Measurements from ENCODE around the gene RALGPS2.
"Not testable (repeated sequence)": the region's sequence is repeated elsewhere in the genome, so short reads cannot be mapped to it uniquely, and the experiment has no call there.

RALGPS2 gene

DNA sequence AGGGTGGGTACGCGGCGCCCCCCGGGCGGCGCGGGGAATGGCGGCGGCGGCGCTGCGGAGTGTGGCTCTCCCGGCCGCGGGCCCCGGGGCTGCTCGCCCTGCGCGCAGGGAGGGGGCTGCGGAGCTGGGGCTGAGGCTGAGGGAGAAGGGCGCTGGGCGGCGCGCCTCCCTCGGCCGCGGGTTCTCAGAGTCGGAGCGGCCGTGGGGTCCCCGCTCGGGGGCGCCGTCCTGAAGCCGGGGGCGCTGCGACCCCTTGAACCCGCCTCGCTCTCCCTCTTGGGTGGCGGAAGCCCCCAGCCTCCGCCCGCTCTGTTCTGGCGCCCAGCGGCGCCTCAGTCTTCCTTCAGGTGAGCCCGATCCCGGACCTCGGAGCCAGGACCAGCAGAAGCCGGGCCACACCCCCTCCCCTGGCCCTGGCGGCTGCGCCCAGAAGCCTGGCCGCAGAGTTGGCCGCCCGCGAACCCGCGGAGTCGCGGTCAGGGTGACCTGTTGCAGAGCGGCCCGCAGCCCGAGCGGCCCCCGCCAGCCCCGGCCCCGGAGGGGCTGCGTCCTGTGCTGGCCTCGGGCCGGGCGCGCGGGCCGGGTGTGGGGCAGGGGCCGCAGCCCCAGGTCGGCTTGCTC lies 532 bp downstream of the RALGPS2 start:
- DNase-seq, result peak; percentile 72 to 86 (median 72)

GRCh38 chr1:178726087-178726517 lies 1.1 kb downstream of the RALGPS2 start:
- peak; percentile 74 to 91 (median 90) for DNase-seq

GRCh38 chr1:178726545-178726944 lies 1.5 kb downstream of the RALGPS2 start:
- peak in 2 of 3 experiments; percentile 31 to 51 for DNase-seq

- DNase-seq, result no peak
These were observed 2.2 kb downstream of the RALGPS2 start for GRCh38 chr1:178727014-178727895.

DNA sequence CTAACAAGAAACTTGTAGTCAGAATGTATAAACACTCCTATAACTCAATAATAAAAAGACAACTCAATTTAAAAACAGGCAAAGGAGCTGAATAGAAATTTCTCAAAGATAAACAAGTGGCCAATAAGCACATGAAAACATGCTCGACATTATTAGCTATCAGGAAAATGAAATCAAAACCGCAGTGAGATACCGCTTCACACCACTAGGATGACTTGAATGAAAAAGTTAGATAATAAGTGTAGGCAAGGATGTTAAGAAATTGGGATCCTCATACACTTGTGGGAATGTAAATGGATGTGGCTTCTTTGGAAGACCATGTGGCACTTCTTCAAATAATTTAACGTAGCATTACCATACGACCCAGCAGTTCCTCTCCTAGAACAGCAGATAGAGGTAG lies 8.9 kb downstream of the RALGPS2 start:
- DNase-seq, result no peak

DNA sequence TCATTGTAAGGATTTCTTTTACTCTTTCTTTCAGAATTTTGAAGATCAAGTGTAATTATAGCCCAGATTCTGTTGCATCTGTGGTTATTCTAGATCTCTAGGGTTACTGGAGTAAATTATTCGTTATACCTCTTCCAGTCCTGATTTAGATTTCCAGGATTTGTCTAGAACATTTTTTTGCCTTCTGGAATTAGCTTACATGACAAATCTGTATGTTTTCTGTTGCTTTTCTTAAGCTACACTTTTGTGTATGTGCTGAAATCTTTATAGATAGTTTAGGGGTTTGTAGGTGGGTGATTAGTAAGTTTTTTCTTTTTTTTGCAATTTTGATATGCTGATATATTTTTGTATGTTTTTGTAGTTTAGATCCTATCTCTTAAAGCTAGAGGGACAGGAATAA lies 13.7 kb downstream of the RALGPS2 start:
- DNase-seq, result no peak

DNA sequence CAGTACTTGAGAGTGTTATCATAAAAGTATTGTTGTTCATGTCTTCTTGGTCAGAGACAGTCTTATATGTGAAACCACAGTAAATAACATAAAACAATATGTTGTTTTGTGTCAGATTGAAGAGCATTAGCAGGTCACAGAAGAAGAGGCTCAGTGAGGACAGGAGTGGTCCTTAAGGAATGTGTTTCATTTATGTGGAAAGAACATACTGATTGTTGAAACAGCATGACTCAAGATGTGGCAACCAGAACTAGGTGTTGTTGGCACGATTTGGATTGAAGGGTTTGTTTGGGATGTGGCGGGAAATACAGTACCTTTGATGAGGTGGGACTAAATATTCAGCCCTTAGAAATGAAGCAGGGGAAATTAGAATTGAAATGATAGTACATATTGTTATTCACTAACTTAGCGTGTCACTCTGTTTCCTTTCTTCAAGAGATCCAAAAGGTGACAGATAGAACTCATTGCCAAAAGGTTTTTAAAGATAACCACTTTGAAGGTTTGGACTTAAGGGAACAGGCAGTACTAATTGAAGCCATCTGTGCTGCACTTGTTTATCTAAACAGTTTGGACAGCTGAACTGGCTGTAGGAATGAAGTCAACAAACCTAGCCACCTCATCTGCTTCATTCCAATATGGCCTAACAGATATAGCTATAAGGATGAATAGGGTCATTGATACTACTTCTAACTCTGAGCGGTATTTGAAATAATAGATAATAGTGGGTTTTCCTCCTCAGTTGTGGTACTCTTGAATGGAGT lies 14.4 kb downstream of the RALGPS2 start:
- DNase-seq, result no peak

- no peak for DNase-seq
These were observed 15.4 kb downstream of the RALGPS2 start for GRCh38 chr1:178740491-178740890.

DNA sequence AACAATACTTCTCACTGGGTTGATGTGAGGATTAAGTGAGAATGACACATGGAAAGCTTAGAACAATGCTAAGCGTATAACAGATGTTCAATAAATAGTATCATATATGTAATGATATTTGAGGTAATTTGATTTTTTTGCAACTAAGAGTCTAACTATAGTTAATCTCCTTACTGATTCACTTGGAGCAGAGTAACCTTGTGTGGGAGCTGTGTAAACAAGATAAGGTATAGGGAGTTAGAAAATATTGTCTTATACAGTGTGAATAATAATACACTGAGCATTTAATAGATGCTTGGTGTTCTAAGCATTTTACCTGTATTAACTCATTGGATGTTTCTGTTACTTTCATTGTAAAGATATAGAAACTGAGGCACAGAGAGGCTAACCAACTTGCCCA lies 15.9 kb downstream of the RALGPS2 start:
- DNase-seq, result no peak

GRCh38 chr1:178743801-178744200 lies 18.8 kb downstream of the RALGPS2 start:
- no peak for DNase-seq

- DNase-seq, result no peak
These were observed 20.2 kb downstream of the RALGPS2 start for GRCh38 chr1:178745260-178745659.

- no peak for DNase-seq
These were observed 21.3 kb downstream of the RALGPS2 start for GRCh38 chr1:178746345-178746744.

DNA sequence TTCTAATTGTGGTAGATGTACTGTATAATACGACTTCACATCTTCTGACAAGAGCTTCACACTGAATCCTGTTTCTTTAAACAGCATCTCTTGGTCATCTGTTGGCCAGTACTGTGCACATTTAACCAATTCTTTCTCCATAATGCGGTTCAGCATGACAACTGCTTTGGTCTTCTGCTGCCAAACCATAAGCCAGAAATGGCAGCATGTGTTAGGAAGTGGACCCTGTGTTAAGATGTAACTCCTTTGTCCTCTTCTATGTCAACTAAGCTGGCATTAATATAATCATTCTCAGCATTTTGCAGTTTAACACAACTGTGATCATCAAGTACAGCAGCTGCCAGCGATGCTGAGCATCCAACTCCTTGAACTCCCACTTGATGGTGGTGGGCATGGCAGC lies 22.3 kb downstream of the RALGPS2 start:
- not testable (repeated sequence) for DNase-seq

DNA sequence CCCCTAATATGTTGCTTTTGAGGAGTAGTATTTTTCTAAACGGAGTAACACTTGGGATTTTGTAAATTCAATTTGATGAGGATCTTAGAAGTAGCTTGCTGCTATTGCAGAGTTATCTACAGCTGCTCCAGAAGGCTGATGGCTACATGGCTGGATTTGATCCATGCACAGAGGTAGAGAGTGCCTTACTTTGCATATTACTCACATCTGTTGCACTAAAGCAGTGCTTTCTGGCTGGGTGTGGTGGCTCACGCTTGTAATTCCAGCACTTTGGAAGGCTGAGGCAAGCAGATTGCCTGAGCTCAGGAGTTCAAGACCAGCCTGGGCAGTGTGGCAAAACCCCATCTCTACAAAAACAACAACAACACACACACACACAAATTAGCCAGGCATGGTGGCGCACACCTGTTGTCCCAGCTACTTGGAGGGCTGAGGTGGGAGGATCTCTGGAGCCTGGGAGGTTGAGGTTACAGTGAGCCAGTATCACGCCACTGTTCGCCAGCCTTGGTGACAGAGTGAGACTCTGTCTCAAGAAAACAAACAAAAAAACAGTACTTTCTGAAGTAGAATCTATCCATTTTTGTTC lies 24.6 kb downstream of the RALGPS2 start:
- DNase-seq, result no peak

DNA sequence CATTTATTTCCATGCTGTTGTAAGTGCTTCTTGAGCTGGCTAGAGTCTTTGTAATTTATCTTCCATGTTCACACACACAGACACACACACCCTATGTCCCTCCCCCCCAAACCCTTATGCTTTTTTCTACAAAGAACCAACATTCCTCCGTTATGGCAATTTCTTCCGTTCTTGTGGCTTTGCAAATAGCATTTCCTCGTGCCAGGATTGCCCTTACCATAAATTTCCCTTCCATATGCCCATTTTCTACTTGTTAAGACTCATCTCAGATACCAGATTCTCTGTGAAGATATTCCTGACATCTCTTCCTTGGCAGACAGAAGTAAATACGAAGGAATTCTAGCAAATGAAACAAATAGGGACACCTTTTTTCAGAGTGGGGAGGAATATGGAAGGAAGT lies 26.0 kb downstream of the RALGPS2 start:
- no peak for DNase-seq

GRCh38 chr1:178752891-178753290 lies 27.8 kb downstream of the RALGPS2 start:
- DNase-seq, result no peak

- DNase-seq, result not testable (repeated sequence)
These were observed 29.7 kb downstream of the RALGPS2 start for GRCh38 chr1:178754655-178755256.

GRCh38 chr1:178768423-178768822 lies 43.4 kb downstream of the RALGPS2 start:
- peak; percentile 4 to 65 (median 33) for DNase-seq

- no peak for DNase-seq
These were observed 47.9 kb downstream of the RALGPS2 start for GRCh38 chr1:178772952-178773351.

DNA sequence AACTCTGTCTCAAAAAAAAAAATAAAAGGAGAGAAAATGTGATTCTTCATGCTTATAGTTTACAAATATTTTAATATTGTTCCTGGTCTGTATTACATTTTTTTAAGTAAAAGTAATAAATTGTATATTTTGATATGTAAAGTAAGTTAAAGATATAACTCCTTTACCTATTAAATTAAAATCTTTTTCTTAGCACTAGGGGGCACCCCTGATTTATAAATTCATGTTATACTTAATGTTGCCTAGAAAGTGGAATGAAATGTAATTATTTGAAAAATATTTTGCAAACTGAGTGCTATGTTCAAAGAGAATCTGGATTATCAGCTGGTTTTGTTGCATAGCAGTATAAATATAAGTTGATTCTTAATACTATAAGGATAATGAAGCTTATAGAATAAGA lies 49.2 kb downstream of the RALGPS2 start:
- DNase-seq, result peak in 2 of 3 experiments; percentile 60 to 66

DNA sequence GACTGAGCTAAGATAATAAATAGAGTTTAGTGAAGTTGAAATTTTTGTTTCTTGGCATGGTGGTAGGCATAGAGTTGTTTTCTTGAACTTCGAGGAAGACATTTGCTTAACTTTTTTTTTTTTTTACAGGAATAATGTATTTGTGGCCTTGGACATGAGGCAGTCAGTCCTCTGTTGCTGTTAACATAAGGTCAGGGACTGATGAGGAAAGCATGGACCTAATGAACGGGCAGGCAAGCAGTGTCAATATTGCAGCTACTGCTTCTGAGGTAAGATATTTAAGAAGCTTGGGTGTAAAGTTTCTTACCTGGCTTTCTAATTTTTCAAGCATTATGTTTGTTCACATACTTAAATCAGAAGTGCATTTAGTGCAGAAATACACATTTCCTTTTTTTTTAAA lies 51.5 kb downstream of the RALGPS2 start:
- DNase-seq, result no peak

DNA sequence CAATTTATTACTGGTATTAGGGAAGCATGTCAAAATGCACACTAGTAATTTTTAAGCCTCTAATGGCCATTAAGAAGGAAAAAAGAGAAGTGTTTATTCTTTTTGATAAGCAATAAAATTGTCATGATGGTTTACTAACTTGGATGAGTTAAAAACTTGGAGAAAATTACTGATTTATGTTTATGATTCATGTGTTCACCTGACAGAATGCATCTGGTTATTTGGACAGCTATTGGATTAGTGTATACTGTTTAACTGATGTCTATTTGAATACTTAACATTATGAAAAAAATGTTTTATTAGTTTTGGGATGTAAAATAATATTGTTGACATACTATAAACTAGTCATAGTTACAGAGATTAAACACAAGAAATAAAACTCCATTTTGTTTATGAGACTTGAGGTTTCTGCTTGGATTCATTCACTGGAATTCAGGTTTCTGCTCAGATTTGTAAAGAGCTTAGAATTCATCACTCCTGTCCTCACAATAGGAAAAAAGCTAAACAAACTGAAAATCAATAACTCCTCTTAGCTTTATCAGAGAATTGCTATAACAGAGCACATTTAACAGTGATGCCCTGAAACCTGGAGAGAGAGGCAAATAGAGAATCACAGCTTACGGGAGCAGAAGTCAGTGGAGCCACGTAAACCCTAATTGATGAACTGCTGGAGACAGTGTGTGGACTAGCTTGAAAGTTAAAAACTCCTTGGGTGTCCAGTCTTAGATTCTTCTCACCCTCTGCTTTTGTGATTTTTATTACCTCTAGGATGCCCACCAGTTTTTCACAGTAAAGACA lies 56.7 kb downstream of the RALGPS2 start:
- peak in 1 of 3 experiments; percentile 54 for DNase-seq
